Measurements from ENCODE around the gene SPTLC2.

The SPTLC2 gene

DNA sequence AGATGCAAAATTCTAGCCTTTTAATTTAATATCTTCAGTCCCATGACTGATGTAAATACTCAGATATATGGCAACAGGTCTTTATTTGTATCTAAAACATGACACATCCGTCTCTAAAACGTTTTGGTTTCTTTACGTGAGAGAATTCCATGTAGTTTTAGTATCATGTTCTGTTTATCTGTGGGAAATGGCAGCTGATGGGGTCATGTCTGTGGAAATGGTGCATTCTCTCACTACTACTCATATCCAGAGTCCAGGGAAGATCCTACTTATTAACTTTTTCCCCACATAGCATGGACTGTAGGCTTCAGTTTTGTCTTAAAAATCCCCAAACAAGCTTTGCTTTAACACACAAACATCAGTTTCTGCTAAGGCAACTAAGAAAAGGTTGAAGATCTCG lies 53.8 kb downstream of the SPTLC2 start:
- Histone ChIP-seq H3K36me3 (replicated peaks; ENCODE audit: low read depth, low read length) (peaks cover 2% of the 10 kb centered on the region), H3K9ac (ENCODE audit: low read length) (no peak overlapping the region), H3K79me2 (ENCODE audit: low read length) (no peaks in the 10 kb centered on the region), H3K9me3 (ENCODE audit: insufficient read depth, low read length) (no peaks in the 10 kb centered on the region), H3K4me1 (ENCODE audit: low read length) (peaks cover 11% of the 10 kb centered on the region), H4K20me1 (ENCODE audit: insufficient read depth, low read length) (no peaks in the 10 kb centered on the region), H2AFZ (ENCODE audit: low read depth, low read length) (no peak overlapping the region), H3K27ac (ENCODE audit: low read length) (no peak overlapping the region), H3K4me2 (ENCODE audit: low read length) (no peak overlapping the region), H3K27me3 (ENCODE audit: low read depth, low read length) (no peaks in the 10 kb centered on the region), H3K4me3 (ENCODE audit: low read length) (no peak overlapping the region)
- TF ChIP-seq EZH2phosphoT487 (IDR thresholded peaks at IDR 0.05; ENCODE audit: low read depth), result no peak
- no peak for TF ChIP-seq CTCF (IDR thresholded peaks at IDR 0.05; ENCODE audit: low read depth, low read length)

- no peak for TF ChIP-seq EZH2phosphoT487 (IDR thresholded peaks at IDR 0.05; ENCODE audit: low read depth)
- no peak for TF ChIP-seq CTCF (IDR thresholded peaks at IDR 0.05; ENCODE audit: low read depth, low read length)
- no peak overlapping the region for H3K4me3 ChIP-seq (ENCODE audit: low read length)
Measured at GRCh38 chr14:77561881-77562280, 54.6 kb downstream of the SPTLC2 start.

GRCh38 chr14:77559381-77559780 lies 57.1 kb downstream of the SPTLC2 start:
- Histone ChIP-seq H3K79me2 (ENCODE audit: low read length) (no peaks in the 10 kb centered on the region), H3K27ac (ENCODE audit: low read length) (no peak overlapping the region), H3K36me3 (replicated peaks; ENCODE audit: low read depth, low read length) (peaks cover 2% of the 10 kb centered on the region), H3K9me3 (ENCODE audit: insufficient read depth, low read length) (no peaks in the 10 kb centered on the region), H3K9ac (ENCODE audit: low read length) (no peak overlapping the region), H3K4me1 (ENCODE audit: low read length) (peaks cover 8% of the 10 kb centered on the region), H4K20me1 (ENCODE audit: insufficient read depth, low read length) (no peaks in the 10 kb centered on the region), H3K4me2 (ENCODE audit: low read length) (no peak overlapping the region), H2AFZ (ENCODE audit: low read depth, low read length) (no peak overlapping the region), H3K4me3 (ENCODE audit: low read length) (no peak overlapping the region), H3K27me3 (ENCODE audit: low read depth, low read length) (no peaks in the 10 kb centered on the region)
- TF ChIP-seq EZH2phosphoT487 (IDR thresholded peaks at IDR 0.05; ENCODE audit: low read depth) (no peak), CTCF (IDR thresholded peaks at IDR 0.05; ENCODE audit: low read depth, low read length) (no peak)

More at GRCh38 chr14:77561881-77562280, 54.6 kb downstream of the SPTLC2 start:
- no peak overlapping the region for H2AFZ ChIP-seq (ENCODE audit: low read depth, low read length)
- H3K27ac ChIP-seq (ENCODE audit: low read length), result no peak overlapping the region
- H3K79me2 ChIP-seq (ENCODE audit: low read length), result no peaks in the 10 kb centered on the region
- H3K27me3 ChIP-seq (ENCODE audit: low read depth, low read length), result no peaks in the 10 kb centered on the region
- H3K9me3 ChIP-seq (ENCODE audit: insufficient read depth, low read length), result no peaks in the 10 kb centered on the region
- H3K4me1 ChIP-seq (ENCODE audit: low read length), result peaks cover 14% of the 10 kb centered on the region
- H3K36me3 ChIP-seq (replicated peaks; ENCODE audit: low read depth, low read length), result peaks cover 2% of the 10 kb centered on the region
- no peaks in the 10 kb centered on the region for H4K20me1 ChIP-seq (ENCODE audit: insufficient read depth, low read length)
- H3K4me2 ChIP-seq (ENCODE audit: low read length), result no peak overlapping the region
- H3K9ac ChIP-seq (ENCODE audit: low read length), result no peak overlapping the region

DNA sequence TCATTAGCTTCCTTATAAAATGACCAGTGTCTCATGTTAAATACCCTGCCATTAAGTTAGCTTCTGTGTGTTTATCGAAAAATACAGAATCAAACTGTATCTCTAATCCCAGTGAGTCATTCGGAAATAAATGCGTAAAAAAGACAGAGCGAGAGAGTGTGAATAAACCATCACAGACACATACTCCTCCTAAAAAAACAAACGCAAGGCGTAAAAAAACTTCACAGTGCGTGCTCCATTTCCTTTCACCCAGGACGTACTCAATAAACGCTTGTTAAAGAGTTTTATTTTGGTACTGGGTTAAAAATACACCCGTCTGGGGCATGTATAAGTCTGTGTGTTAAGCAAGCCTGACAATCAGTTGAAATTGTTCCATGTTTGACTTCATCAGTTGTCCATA lies 59.0 kb downstream of the SPTLC2 start:
- H3K4me1 ChIP-seq (ENCODE audit: low read length), result peaks cover 12% of the 10 kb centered on the region
- H3K9me3 ChIP-seq (ENCODE audit: insufficient read depth, low read length), result no peaks in the 10 kb centered on the region
- H2AFZ ChIP-seq (ENCODE audit: low read depth, low read length), result no peak overlapping the region
- no peak overlapping the region for H3K9ac ChIP-seq (ENCODE audit: low read length)
- H4K20me1 ChIP-seq (ENCODE audit: insufficient read depth, low read length), result no peaks in the 10 kb centered on the region
- H3K27me3 ChIP-seq (ENCODE audit: low read depth, low read length), result no peaks in the 10 kb centered on the region
- H3K79me2 ChIP-seq (ENCODE audit: low read length), result no peaks in the 10 kb centered on the region
- H3K36me3 ChIP-seq (replicated peaks; ENCODE audit: low read depth, low read length), result peaks cover 2% of the 10 kb centered on the region
- TF ChIP-seq EZH2phosphoT487 (IDR thresholded peaks at IDR 0.05; ENCODE audit: low read depth) (no peak), CTCF (IDR thresholded peaks at IDR 0.05; ENCODE audit: low read depth, low read length) (no peak)
- H3K27ac ChIP-seq (ENCODE audit: low read length), result no peak overlapping the region
- H3K4me2 ChIP-seq (ENCODE audit: low read length), result no peak overlapping the region
- H3K4me3 ChIP-seq (ENCODE audit: low read length), result no peak overlapping the region

Measured in OCI-LY3 (cell line).